ENCODE data around the gene SERGEF.
A peak's percentile ranks its signal among the peaks of the same experiment; 100 is the strongest.

Gene SERGEF

GRCh38 chr11:18012906-18013781 lies at the start of gene SERGEF:
SERGEF (minus strand) TSS chr11:18013047; CDS start chr11:18013010, 37 bp downstream.
- TF ChIP-seq, protein P1, sequence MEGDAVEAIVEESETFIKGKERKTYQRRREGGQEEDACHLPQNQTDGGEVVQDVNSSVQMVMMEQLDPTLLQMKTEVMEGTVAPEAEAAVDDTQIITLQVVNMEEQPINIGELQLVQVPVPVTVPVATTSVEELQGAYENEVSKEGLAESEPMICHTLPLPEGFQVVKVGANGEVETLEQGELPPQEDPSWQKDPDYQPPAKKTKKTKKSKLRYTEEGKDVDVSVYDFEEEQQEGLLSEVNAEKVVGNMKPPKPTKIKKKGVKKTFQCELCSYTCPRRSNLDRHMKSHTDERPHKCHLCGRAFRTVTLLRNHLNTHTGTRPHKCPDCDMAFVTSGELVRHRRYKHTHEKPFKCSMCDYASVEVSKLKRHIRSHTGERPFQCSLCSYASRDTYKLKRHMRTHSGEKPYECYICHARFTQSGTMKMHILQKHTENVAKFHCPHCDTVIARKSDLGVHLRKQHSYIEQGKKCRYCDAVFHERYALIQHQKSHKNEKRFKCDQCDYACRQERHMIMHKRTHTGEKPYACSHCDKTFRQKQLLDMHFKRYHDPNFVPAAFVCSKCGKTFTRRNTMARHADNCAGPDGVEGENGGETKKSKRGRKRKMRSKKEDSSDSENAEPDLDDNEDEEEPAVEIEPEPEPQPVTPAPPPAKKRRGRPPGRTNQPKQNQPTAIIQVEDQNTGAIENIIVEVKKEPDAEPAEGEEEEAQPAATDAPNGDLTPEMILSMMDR (IDR thresholded peaks at IDR 0.05): peak; percentile 38
- Histone ChIP-seq H3K4me1 (ENCODE audit: control insufficient read depth in 1 of 2, insufficient read depth in 1 of 2, low read depth in 1 of 2, low read length in 1 of 2) (peaks cover 10 to 11% of the 10 kb centered on the region in 2 experiments), H3K4me3 (ENCODE audit: low read depth in 1 of 2, low read length in 1 of 2) (peak within 1 kb of the TSS; percentile 83 to 94), H3K36me3 (no peaks in the 10 kb centered on the region), H3K27ac (peak within 1 kb of the TSS; percentile 57), H3K9me3 (no peaks in the 10 kb centered on the region), H3K27me3 (peaks cover 31% of the 10 kb centered on the region)

DNA sequence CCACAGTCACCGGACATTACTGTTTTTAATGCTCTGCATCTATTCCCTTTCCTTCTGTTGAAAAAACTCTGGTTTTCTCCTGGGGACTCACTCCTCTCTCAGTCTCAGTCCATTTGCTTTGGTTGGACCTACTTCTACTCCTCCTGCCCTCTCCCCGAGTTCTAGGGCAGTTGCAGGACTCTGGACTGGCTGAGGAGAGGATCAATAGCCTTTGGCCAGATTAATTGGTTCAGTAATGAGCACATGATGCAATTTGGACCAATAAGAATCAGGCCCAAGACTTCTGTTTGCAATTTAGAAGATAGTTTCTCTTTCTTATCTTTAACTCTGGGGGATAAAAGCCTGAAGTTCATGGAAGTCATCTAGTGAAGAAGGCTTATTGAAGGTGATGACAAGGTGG lies 48.5 kb upstream of the SERGEF start:
- TF ChIP-seq, protein P1 (IDR thresholded peaks at IDR 0.05): no peak
- Histone ChIP-seq H3K9me3 (no peaks in the 10 kb centered on the region), H3K36me3 (no peaks in the 10 kb centered on the region), H3K27ac (no peak overlapping the region), H3K4me1 (ENCODE audit: control insufficient read depth in 1 of 2, insufficient read depth in 1 of 2, low read depth in 1 of 2, low read length in 1 of 2) (no peaks in the 10 kb centered on the region), H3K27me3 (peaks cover 5% of the 10 kb centered on the region), H3K4me3 (ENCODE audit: low read depth in 1 of 2, low read length in 1 of 2) (no peak overlapping the region)

DNA sequence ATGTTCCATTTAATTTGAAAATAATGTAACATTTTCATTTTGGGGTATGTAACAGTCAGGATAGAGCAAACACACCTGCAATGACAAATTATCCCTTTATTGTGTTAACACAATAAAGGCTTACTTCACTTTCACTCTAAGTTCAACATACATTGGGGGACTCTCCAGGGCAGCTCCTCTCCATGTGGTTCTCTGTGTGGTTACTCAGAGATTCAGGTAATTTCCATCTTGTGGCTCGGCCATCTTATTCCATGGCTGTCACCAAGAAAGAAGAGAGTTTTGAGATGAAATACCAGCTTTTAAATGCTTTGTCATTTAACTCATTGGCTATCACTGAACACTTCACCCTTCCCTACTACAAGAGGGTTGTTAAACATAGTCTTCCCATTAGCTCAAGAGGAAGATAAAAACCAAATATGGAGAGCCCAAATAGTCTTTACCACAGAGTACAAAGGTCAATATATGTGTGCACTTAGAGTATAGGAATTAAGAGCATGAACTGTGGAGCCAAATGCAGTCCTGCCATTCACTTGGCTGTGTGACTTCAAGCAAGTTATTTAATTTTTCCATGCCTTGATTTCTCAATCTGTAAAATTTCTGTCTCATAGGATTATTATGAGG lies 43.8 kb upstream of the SERGEF start:
- no peak overlapping the region for H3K27ac ChIP-seq
- H3K9me3 ChIP-seq: no peaks in the 10 kb centered on the region
- H3K4me1 ChIP-seq (ENCODE audit: control insufficient read depth in 1 of 2, insufficient read depth in 1 of 2, low read depth in 1 of 2, low read length in 1 of 2): no peaks in the 10 kb centered on the region
- H3K4me3 ChIP-seq (ENCODE audit: low read depth in 1 of 2, low read length in 1 of 2): no peak overlapping the region
- no peaks in the 10 kb centered on the region for H3K36me3 ChIP-seq
- TF ChIP-seq, protein P1 (IDR thresholded peaks at IDR 0.05): no peak
- peaks cover 5% of the 10 kb centered on the region for H3K27me3 ChIP-seq

DNA sequence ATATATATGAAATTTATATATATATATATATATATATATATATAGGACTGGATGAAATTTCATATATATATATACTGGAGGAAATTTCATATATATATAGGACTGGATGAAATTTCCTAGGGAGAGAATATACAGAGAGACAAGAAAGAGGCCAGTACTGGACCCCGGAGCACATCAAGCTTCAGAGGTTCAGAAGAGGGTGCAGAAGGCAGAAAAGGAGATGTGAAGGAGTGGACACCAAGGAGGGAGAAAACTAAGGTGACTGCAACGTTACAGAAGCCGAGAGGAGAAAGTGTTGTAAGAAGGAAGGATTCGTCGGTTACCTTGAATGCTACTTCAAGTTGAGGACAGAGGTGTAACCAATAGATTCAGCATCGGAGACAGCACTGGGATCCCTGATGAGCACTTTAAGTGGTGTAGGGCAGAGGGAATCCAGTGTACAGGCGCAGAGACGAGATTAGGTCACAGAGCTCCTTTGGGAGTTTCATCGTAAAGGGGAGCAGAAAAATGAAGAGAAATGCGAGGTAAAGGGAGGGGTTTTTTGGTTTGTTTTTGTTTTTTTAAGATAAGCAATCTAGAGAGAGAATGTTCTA lies 41.8 kb upstream of the SERGEF start:
- TF ChIP-seq, protein P1 (IDR thresholded peaks at IDR 0.05): no peak
- no peak overlapping the region for H3K27ac ChIP-seq
- H3K4me1 ChIP-seq (ENCODE audit: control insufficient read depth in 1 of 2, insufficient read depth in 1 of 2, low read depth in 1 of 2, low read length in 1 of 2): no peaks in the 10 kb centered on the region
- H3K27me3 ChIP-seq: peaks cover 5% of the 10 kb centered on the region
- H3K9me3 ChIP-seq: no peaks in the 10 kb centered on the region
- no peaks in the 10 kb centered on the region for H3K36me3 ChIP-seq
- H3K4me3 ChIP-seq (ENCODE audit: low read depth in 1 of 2, low read length in 1 of 2): no peak overlapping the region

DNA sequence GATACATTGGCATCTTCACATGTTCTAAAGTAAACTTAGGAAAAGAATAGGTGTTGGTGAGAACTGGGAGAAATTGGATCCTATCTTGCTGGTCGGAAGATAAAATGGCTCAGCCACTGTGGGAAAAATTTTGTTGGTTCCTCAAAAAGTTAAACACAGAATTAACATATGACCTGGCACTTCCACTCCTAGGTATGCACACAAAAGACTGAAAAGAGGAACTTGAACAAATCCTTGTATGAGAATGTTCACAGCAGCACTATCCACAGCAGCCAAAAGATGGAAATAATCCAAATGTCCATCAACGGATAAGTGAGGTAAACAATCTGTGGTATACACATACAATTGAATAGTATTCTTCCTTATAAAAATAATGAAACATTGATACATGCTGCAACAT lies 38.0 kb upstream of the SERGEF start:
- Histone ChIP-seq H3K27ac (no peak overlapping the region), H3K4me3 (ENCODE audit: low read depth in 1 of 2, low read length in 1 of 2) (no peak overlapping the region)
- TF ChIP-seq, protein P1 (IDR thresholded peaks at IDR 0.05): no peak

More for the DNA sequence above, 38.0 kb upstream of the SERGEF start:
- no peaks in the 10 kb centered on the region for H3K4me1 ChIP-seq (ENCODE audit: control insufficient read depth in 1 of 2, insufficient read depth in 1 of 2, low read depth in 1 of 2, low read length in 1 of 2)
- no peaks in the 10 kb centered on the region for H3K36me3 ChIP-seq
- H3K9me3 ChIP-seq: no peaks in the 10 kb centered on the region
- peaks cover 27% of the 10 kb centered on the region for H3K27me3 ChIP-seq
